ENCODE data around the gene PRELID2. TPM values are rescaled to one million over a fixed set of nuclear protein-coding genes. Genes with fewer than 3 reads are reported as not detected.

PRELID2 gene
- polyA plus RNA-seq, 1 of the 3 experiments (the other 2 are of a cell fraction) = 5.3 TPM

- TF ChIP-seq ZBTB33 (IDR thresholded peaks at IDR 0.05; ENCODE audit: borderline replicate concordance, low read depth) (no peak), USF1 (IDR thresholded peaks at IDR 0.05; ENCODE audit: borderline replicate concordance, low read depth) (no peak), FOXJ3 (CRISPR knock-in tag; IDR thresholded peaks at IDR 0.05) (no peak), REST (IDR thresholded peaks at IDR 0.05; ENCODE audit: low read depth, low read length) (no peak), GABPA (IDR thresholded peaks at IDR 0.05; ENCODE audit: low read depth) (no peak), SMC3 (IDR thresholded peaks at IDR 0.05; ENCODE audit: low read depth, low read length) (no peak), IRF3 (IDR thresholded peaks at IDR 0.05; ENCODE audit: low read depth, low read length) (no peak)
Observed at GRCh38 chr5:145852990-145853389, 17.8 kb upstream of the PRELID2 start (continued).

- 14% methylated on average over 1 of the region's 1 CpG for WGBS (ENCODE audit: low lambda C conversion rate)
- Histone ChIP-seq H3K9me2 (no peaks in the 10 kb centered on the region), H3F3A (replicated peaks; ENCODE audit: insufficient read depth) (peaks cover 9% of the 10 kb centered on the region), H3K9ac (no peak overlapping the region), H3K9me3 (no peaks in the 10 kb centered on the region), H3K4me2 (no peak overlapping the region), H3K36me3 (replicated peaks in 1 of 2; ENCODE audit: control insufficient read depth in 1 of 2, insufficient read depth in 2 of 2, low read length in 1 of 2) (no peaks in the 10 kb centered on the region), H2AFZ (ENCODE audit: low read depth) (no peak overlapping the region), H3K79me2 (ENCODE audit: insufficient read depth) (no peaks in the 10 kb centered on the region), H3K4me3 (ENCODE audit: low read depth in 2 of 2, low read length in 1 of 2) (no peak overlapping the region), H3K27me3 (ENCODE audit: insufficient read depth) (no peaks in the 10 kb centered on the region), H4K20me1 (ENCODE audit: insufficient read depth) (no peaks in the 10 kb centered on the region), H3K27ac (ENCODE audit: low read depth in 2 of 2, low read length in 1 of 2) (peak overlapping the region in 1 of 2 experiments; percentile 45; a peak in 1 of 4 replicates), H3K4me1 (ENCODE audit: control insufficient read depth in 1 of 2, insufficient read depth in 2 of 2, low read depth in 1 of 2, low read length in 1 of 2) (peaks cover 0 to 12% of the 10 kb centered on the region in 2 experiments; a peak in 2 of 4 replicates)
- TF ChIP-seq FOSL2 (IDR thresholded peaks at IDR 0.05; ENCODE audit: borderline replicate concordance, low read depth) (peak; percentile 54; the same call in 1 of the 2 replicates), MEF2A (IDR thresholded peaks at IDR 0.05; ENCODE audit: borderline replicate concordance, low read depth) (no peak), NFIC (IDR thresholded peaks at IDR 0.05; ENCODE audit: borderline replicate concordance) (peak; percentile 66; the same call in 1 of the 2 replicates), EZH2phosphoT487 (IDR thresholded peaks at IDR 0.05; ENCODE audit: borderline replicate concordance, low read depth) (no peak), REST (IDR thresholded peaks at IDR 0.05; ENCODE audit: low read depth, low read length) (no peak), PBX3 (IDR thresholded peaks at IDR 0.05) (peak; percentile 48), JUND (IDR thresholded peaks at IDR 0.05) (peak; percentile 57)
- ChIA-PET POLR2A (no interaction called here), CTCF (no interaction called here)
- DNase-seq = no peak
Observed at GRCh38 chr5:145848854-145849253, 13.7 kb upstream of the PRELID2 start.

Data from SK-N-SH (cell line).